ENCODE results near the gene B3GALNT2. TPM values are rescaled to one million over a fixed set of nuclear protein-coding genes. Genes with fewer than 3 reads are reported as not detected.

The B3GALNT2 gene
- total RNA-seq, 1 donor from 2014 or later: 34.0 TPM

DNA sequence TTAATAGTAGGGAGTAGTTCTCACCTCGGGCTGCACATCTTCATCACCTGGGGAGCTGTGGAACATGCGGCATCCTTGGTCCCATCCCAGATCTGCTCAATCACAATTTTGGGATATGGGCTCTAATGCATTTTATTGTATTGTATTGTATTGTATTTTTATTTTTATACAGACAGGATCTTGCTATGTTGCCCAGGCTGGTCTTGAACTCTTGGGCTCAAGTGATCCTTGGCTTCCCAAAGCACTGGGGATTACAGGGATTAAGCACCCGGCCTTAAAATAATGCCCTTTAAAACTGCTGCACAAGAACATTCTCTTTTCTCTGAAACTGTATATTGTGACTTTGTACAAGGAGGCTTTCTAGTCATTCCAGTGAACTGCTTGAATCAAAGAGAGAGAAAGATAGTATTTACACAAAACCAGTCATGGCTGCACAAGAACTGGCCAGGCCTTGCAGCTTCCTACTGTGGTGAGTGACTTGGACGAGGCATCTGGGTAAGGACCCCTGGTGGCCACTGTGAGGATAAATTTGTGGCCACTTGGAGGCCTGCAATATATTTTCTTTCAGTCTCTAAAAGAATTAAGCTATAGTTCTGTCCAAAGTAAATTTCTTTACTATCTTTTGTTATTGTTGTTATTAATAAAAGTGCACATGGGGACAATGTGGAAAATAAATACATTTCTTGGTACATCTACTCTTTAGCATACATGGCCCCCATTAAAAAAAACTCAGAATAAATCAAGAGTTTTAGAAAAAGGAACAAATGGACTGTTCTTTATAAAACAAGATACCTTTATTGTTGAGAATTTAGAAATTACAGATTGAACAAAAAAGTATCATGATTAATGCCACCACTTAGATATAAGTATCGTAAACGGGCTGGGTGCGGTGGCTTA, 89.0 kb downstream of the B3GALNT2 start:
- Histone ChIP-seq H3K27me3 (ENCODE audit: control insufficient read depth, insufficient read depth, low read length) (no peaks in the 10 kb centered on the region), H3K4me3 (ENCODE audit: low read depth, low read length) (no peak overlapping the region), H3K36me3 (ENCODE audit: control insufficient read depth, insufficient read depth, low read length) (no peaks in the 10 kb centered on the region)
- no peak for DNase-seq (ENCODE audit: low read depth)
- TF ChIP-seq, protein P1, sequence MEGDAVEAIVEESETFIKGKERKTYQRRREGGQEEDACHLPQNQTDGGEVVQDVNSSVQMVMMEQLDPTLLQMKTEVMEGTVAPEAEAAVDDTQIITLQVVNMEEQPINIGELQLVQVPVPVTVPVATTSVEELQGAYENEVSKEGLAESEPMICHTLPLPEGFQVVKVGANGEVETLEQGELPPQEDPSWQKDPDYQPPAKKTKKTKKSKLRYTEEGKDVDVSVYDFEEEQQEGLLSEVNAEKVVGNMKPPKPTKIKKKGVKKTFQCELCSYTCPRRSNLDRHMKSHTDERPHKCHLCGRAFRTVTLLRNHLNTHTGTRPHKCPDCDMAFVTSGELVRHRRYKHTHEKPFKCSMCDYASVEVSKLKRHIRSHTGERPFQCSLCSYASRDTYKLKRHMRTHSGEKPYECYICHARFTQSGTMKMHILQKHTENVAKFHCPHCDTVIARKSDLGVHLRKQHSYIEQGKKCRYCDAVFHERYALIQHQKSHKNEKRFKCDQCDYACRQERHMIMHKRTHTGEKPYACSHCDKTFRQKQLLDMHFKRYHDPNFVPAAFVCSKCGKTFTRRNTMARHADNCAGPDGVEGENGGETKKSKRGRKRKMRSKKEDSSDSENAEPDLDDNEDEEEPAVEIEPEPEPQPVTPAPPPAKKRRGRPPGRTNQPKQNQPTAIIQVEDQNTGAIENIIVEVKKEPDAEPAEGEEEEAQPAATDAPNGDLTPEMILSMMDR (IDR thresholded peaks at IDR 0.05; ENCODE audit: insufficient read depth, low read length, poor library complexity, severe bottlenecking): peak; percentile 76

DNA sequence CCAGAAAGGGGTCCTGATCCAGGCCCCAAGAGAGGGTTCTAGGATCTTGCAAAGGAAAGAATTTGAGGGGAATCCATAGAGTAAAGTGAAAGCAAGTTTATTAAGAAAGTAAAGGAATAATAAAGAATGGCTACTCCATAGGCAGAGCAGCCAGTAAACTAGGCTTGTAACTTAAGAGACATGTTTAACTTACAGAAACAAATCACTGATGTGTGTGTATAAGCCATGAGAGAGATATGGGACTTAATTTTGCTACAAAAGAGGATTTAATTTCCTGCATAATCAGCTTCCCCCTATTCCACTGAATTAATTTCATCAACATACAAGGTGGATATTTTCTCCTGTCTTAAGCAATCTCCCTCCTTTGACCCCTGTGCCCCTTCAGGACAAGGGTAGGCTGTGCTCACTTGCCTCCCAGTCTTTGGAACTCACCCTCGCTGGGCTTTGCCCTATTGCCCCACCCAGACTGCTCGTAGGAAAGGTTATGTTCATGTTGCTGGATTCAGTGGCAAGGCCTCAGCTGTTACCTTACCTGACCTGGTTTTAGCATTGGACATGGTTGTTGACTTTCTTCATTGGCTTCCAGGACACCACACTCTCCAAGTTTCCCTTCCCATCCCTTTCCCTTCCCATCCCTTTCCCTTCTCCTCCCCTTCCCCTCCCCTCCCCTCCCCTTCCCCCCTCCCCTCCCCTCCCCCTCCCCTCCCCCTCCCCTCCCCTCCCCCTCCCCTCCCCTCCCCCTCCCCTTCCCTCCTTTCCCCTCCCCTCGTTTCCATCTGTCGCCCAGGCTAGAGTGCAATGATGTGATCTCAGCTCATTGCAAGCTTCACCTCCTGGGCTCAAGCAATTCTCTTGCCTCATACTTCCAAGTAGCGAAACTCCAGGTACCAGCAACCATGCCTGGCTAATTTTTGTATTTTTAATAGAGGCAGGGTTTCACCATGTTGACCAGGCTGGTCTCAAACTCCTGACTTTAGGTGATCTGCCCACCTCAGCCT, 92.5 kb downstream of the B3GALNT2 start:
- no peaks in the 10 kb centered on the region for H3K36me3 ChIP-seq (ENCODE audit: control insufficient read depth, insufficient read depth, low read length)
- no peak for DNase-seq (ENCODE audit: low read depth)
- H3K27me3 ChIP-seq (ENCODE audit: control insufficient read depth, insufficient read depth, low read length): no peaks in the 10 kb centered on the region
- TF ChIP-seq, protein P1 (IDR thresholded peaks at IDR 0.05; ENCODE audit: insufficient read depth, low read length, poor library complexity, severe bottlenecking): no peak
- H3K4me3 ChIP-seq (ENCODE audit: low read depth, low read length): no peak overlapping the region

DNA sequence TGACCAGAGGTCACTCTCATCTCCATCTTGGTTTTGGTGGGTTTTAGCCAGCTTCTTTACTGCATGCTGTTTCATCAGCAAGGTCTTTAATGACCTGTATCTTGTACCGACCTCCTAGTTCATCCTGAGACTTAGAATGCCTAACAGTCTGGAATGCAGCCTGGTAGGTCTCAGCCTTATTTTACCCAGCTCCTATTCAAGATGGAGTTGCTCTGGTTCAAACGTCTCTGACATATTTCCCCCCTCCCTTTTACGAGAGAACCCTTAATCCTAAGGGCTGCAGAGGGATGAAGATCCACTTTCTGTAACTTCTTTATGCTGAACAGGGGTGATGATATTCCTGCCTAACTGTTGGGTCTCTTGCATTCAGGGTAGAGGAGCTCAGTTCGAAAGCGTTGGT, 93.8 kb downstream of the B3GALNT2 start:
- H3K4me3 ChIP-seq (ENCODE audit: low read depth, low read length): no peak overlapping the region
- DNase-seq (ENCODE audit: low read depth): no peak
- TF ChIP-seq, protein P1 (IDR thresholded peaks at IDR 0.05; ENCODE audit: insufficient read depth, low read length, poor library complexity, severe bottlenecking): no peak
- H3K27me3 ChIP-seq (ENCODE audit: control insufficient read depth, insufficient read depth, low read length): no peaks in the 10 kb centered on the region
- no peaks in the 10 kb centered on the region for H3K36me3 ChIP-seq (ENCODE audit: control insufficient read depth, insufficient read depth, low read length)

DNA sequence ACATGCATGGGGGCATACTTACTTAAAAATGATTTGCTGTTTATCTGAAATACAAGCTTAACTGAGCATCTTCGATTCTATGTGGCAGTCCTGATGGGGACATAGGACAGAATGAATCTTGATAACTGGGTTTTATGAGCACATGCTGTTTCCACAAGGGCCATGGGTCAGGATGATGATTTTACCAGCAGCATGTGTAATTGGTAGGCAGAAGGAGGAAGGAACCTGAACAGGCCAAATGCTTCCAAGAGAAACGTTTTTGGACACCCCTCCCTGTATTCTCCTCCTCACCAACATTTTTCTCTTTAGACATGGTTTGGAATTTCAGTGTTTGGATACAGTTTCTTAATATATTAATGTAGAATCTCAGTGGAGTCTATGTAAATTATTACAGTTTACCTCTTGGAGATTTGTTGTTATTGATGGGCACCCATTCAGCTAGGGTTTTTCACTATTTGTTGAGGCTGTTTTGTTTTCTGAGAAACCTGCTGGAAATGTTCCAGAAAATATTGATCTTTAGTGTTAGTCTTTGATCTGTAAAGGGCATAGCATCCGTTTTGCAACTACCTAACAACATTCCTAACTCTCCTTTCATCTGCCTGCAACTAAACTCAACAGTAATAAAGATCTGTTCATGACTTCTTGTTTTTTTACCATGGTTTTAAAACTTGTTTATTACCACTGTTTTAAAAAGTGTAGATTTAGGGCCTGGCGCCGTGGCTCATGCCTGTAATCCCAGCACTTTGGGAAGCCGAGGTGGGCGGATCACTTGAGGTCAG, 95.0 kb downstream of the B3GALNT2 start:
- DNase-seq (ENCODE audit: low read depth): no peak
- TF ChIP-seq, protein P1 (IDR thresholded peaks at IDR 0.05; ENCODE audit: insufficient read depth, low read length, poor library complexity, severe bottlenecking): no peak
- no peak overlapping the region for H3K4me3 ChIP-seq (ENCODE audit: low read depth, low read length)

DNA sequence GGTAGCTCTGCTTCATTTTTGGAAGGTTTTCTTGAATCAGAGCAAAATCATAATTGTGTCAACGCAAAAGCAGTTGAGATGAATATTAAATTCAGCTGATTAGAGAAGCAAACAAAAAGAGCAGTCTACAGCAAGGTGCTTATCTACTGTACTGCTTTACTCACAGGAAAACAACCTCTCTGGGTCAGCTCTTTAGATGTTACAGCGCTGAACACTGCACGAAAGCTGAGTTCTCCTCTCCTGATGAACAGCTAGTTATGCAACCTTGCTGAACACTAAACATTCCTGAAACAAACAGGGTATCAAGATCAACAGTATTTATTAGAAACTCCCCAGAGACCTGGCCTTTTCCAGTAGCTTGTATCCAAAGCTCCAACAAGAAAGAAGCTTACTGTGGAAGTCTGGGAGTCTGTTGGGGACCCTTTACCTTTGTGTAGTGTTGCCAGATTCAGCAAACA, 95.7 kb downstream of the B3GALNT2 start:
- Histone ChIP-seq H3K4me3 (ENCODE audit: low read depth, low read length) (no peak overlapping the region), H3K36me3 (ENCODE audit: control insufficient read depth, insufficient read depth, low read length) (no peaks in the 10 kb centered on the region), H3K27me3 (ENCODE audit: control insufficient read depth, insufficient read depth, low read length) (no peaks in the 10 kb centered on the region)
- no peak for DNase-seq (ENCODE audit: low read depth)
- TF ChIP-seq, protein P1 (IDR thresholded peaks at IDR 0.05; ENCODE audit: insufficient read depth, low read length, poor library complexity, severe bottlenecking): no peak

More for the DNA sequence above, 95.0 kb downstream of the B3GALNT2 start:
- no peaks in the 10 kb centered on the region for H3K36me3 ChIP-seq (ENCODE audit: control insufficient read depth, insufficient read depth, low read length)
- no peaks in the 10 kb centered on the region for H3K27me3 ChIP-seq (ENCODE audit: control insufficient read depth, insufficient read depth, low read length)
